B cell (primary cell): ENCODE measurements around the gene HS6ST3. TPM values are rescaled to one million over a fixed set of nuclear protein-coding genes. Genes with fewer than 3 reads are reported as not detected.

Source experiments
- ATAC-seq: fragments of 200-7000 bp; cut with Tn5 transposase; one replicate; pipeline ENCODE4 v1.10.0; 2021; ENCODE audit warnings: low read depth, mild to moderate bottlenecking, moderate number of reproducible peaks, moderate library complexity
- CTCF ChIA-PET: fragments of 350-600 bp; sonication (Branson Sonifier 250); formaldehyde crosslinking; loops from one replicate; lab custom pipeline; 2021; ENCODE audit warnings: antibody characterized with exemption, inconsistent platforms; lab: Charles Lee
- POLR2A ChIA-PET: fragments of 350-600 bp; sonication (Branson Sonifier 250); formaldehyde crosslinking; loops from one replicate; lab custom pipeline; 2021; ENCODE audit warnings: antibody characterized with exemption; lab: Charles Lee
- DNase-seq: peaks from one replicate; pipeline ENCODE4 v3.0.0; 2013
- H2AFZ ChIP-seq: 2 replicates; pipeline ENCODE4 v1.6.1; 2012; ENCODE audit warnings: mild to moderate bottlenecking, low read depth, low read length; ENCODE audit not compliant: insufficient read depth, poor library complexity, severe bottlenecking
- H3K27ac ChIP-seq, 2 donors: 1 replicate in 1 of 2; 2 replicates in 1 of 2; pipeline ENCODE4 v1.5.1; 2012 to 2013; ENCODE audit warnings: low read length in 2 of 2, mild to moderate bottlenecking in 2 of 2, moderate library complexity in 1 of 2
- H3K27me3 ChIP-seq, 4 experiments: fragments of 200-600 bp in 1 of 4; sonication (generic) in 1 of 4; replicated peaks in 1 of 4; 1 replicate in 2 of 4; 2 replicates in 2 of 4; pipeline versions ENCODE4 v1.6.1 to v1.7.0; 2013 to 2016; ENCODE audit warnings: low read length in 3 of 4, mild to moderate bottlenecking in 2 of 4, mixed read lengths in 1 of 4, moderate library complexity in 1 of 4; ENCODE audit not compliant: insufficient read depth in 4 of 4, control insufficient read depth in 3 of 4; ENCODE audit errors: control extremely low read depth in 1 of 4
- H3K36me3 ChIP-seq, 2 experiments: replicated peaks in 1 of 2; 1 replicate in 1 of 2; 2 replicates in 1 of 2; pipeline versions ENCODE4 v1.6.1 to v1.7.1; 2013; ENCODE audit warnings: low read length in 1 of 2; ENCODE audit not compliant: insufficient read depth in 2 of 2, control insufficient read depth in 1 of 2; ENCODE audit errors: control extremely low read depth in 1 of 2, extremely low read depth in 1 of 2
- H3K4me1 ChIP-seq, 2 donors: fragments of 200-600 bp in 1 of 2; sonication (generic) in 1 of 2; 1 replicate in 1 of 2; 2 replicates in 1 of 2; pipeline versions ENCODE4 v1.5.1 to v1.6.1; 2013 to 2017; ENCODE audit warnings: low read length in 2 of 2; ENCODE audit not compliant: control insufficient read depth in 2 of 2, insufficient read depth in 2 of 2
- H3K4me2 ChIP-seq: replicated peaks from 2 replicates; pipeline ENCODE3; 2012; ENCODE audit warnings: mild to moderate bottlenecking, low read depth, low read length; ENCODE audit not compliant: poor library complexity, severe bottlenecking
- H3K4me3 ChIP-seq, 5 experiments: fragments of 200-600 bp in 1 of 5; sonication (generic) in 1 of 5; 1 replicate in 3 of 5; 2 replicates in 2 of 5; pipeline versions ENCODE4 v1.5.1 to v1.7.0; 2011 to 2016; ENCODE audit warnings: low read length in 4 of 5, mild to moderate bottlenecking in 4 of 5, low read depth in 2 of 5, control low read depth in 1 of 5, moderate library complexity in 1 of 5; ENCODE audit not compliant: insufficient read depth in 1 of 5; ENCODE audit errors: control extremely low read depth in 1 of 5, extremely low read depth in 1 of 5
- H3K79me2 ChIP-seq: fragments of 200-600 bp; sonication (generic); one replicate; pipeline ENCODE4 v1.6.0; 2016; ENCODE audit warnings: low read length; ENCODE audit not compliant: control insufficient read depth, insufficient read depth
- H3K9ac ChIP-seq: fragments of 200-600 bp; sonication (generic); 2 replicates; pipeline ENCODE4 v1.6.1; 2017; ENCODE audit warnings: mild to moderate bottlenecking, low read length, moderate library complexity
- H3K9me3 ChIP-seq, 3 donors: one replicate each; pipeline versions ENCODE4 v1.6.1 to v1.7.1; 2013; ENCODE audit warnings: low read length in 2 of 3; ENCODE audit not compliant: control insufficient read depth in 2 of 3, insufficient read depth in 1 of 3; ENCODE audit errors: control extremely low read depth in 1 of 3
- H4K20me1 ChIP-seq: 2 replicates; pipeline ENCODE4 v1.6.0; 2012; ENCODE audit warnings: mild to moderate bottlenecking, low read length; ENCODE audit not compliant: insufficient read depth, control insufficient read depth, poor library complexity, severe bottlenecking
- H3K27ac Mint-ChIP-seq: one replicate; pipeline ENCODE4 v1.8.0; 2021; ENCODE audit warnings: mixed read lengths
- H3K27me3 Mint-ChIP-seq: one replicate; pipeline ENCODE4 v1.8.0; 2021; ENCODE audit warnings: mixed read lengths
- H3K4me1 Mint-ChIP-seq: one replicate; pipeline ENCODE4 v1.8.0; 2021; ENCODE audit warnings: mixed read lengths
- H3K4me3 Mint-ChIP-seq: one replicate; pipeline ENCODE4 v1.8.0; 2021; ENCODE audit warnings: mixed read lengths
- H3K9me3 Mint-ChIP-seq: one replicate; pipeline ENCODE4 v1.8.0; 2022; ENCODE audit warnings: mixed read lengths; ENCODE audit not compliant: insufficient read depth
- EZH2 ChIP-seq: IDR thresholded peaks from 2 replicates; pipeline ENCODE4 v1.6.1; 2012; ENCODE audit warnings: borderline replicate concordance, low read depth, mild to moderate bottlenecking, moderate library complexity, low read length; ENCODE audit not compliant: insufficient read depth, poor library complexity, severe bottlenecking
- WGBS: methylation state at CpG from one replicate; pipeline ENCODE4 v1.1.5; 2013; ENCODE audit warnings: missing lambda C conversion rate; ENCODE audit not compliant: insufficient coverage; 5-methylcytosine and 5-hydroxymethylcytosine counted together
- intact Hi-C: fragments of 100-400 bp; cut with micrococcal nuclease; formaldehyde crosslinking; loops from one replicate; pipeline ENCODE4 v1.10.0; 2022
- polyA plus RNA-seq: library from polyadenylated mRNA; depleted of rRNA; stranded (reverse); fragments of >200 nt; gene quantifications from 2 replicates; pipeline ENCODE4 v1.2.3, GENCODE V29; 2012
- total RNA-seq, 2 donors: library from RNA; stranded (reverse); fragments of 120-200 nt in 1 of 2; gene quantifications; 1 replicate in 1 of 2; 2 replicates in 1 of 2; pipeline versions ENCODE4 v1.2.3 to v1.2.4, GENCODE V29; 2013 to 2022
- TF ChIP-seq, protein P1 (sequence below): fragments of 200-600 bp; IDR thresholded peaks from one replicate; pipeline ENCODE4 v1.8.0; 2022; ENCODE audit warnings: antibody characterized with exemption, mild to moderate bottlenecking

Gene HS6ST3
- total and polyA plus RNA-seq, 2 donors (not counting 1 experiment from before 2014, with no cell fraction given): not detected

GRCh38 chr13:96379967-96380366 is 290.1 kb downstream of the HS6ST3 start:
- no peaks in the 10 kb centered on the region for H3K9me3 Mint-ChIP-seq
- Histone ChIP-seq H4K20me1 (no peaks in the 10 kb centered on the region), H2AFZ (no peak overlapping the region), H3K4me1 (no peaks in the 10 kb centered on the region), H3K79me2 (no peaks in the 10 kb centered on the region), H3K4me3 (no peak overlapping the region), H3K9ac (no peak overlapping the region), H3K9me3 (peaks cover 0 to 2% (median 1%) of the 10 kb centered on the region in 3 donors), H3K36me3 (no peaks in the 10 kb centered on the region), H3K27me3 (no peaks in the 10 kb centered on the region), H3K27ac (no peak overlapping the region), H3K4me2 (no peak overlapping the region)
- intact Hi-C loops: no loop called here
- no peak overlapping the region for H3K27ac Mint-ChIP-seq
- no peaks in the 10 kb centered on the region for H3K27me3 Mint-ChIP-seq
- no CpG with 5 or more reads among the region's 1 CpG for WGBS
- DNase-seq (no peak), ATAC-seq (no peak)
- TF ChIP-seq, protein P1, sequence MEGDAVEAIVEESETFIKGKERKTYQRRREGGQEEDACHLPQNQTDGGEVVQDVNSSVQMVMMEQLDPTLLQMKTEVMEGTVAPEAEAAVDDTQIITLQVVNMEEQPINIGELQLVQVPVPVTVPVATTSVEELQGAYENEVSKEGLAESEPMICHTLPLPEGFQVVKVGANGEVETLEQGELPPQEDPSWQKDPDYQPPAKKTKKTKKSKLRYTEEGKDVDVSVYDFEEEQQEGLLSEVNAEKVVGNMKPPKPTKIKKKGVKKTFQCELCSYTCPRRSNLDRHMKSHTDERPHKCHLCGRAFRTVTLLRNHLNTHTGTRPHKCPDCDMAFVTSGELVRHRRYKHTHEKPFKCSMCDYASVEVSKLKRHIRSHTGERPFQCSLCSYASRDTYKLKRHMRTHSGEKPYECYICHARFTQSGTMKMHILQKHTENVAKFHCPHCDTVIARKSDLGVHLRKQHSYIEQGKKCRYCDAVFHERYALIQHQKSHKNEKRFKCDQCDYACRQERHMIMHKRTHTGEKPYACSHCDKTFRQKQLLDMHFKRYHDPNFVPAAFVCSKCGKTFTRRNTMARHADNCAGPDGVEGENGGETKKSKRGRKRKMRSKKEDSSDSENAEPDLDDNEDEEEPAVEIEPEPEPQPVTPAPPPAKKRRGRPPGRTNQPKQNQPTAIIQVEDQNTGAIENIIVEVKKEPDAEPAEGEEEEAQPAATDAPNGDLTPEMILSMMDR: no peak
- no peak for TF ChIP-seq EZH2
- H3K4me1 Mint-ChIP-seq: no peaks in the 10 kb centered on the region
- no peak overlapping the region for H3K4me3 Mint-ChIP-seq
- ChIA-PET CTCF (no interaction called here), POLR2A (no interaction called here)

- TF ChIP-seq, protein P1: no peak
- TF ChIP-seq EZH2: no peak
- no peaks in the 10 kb centered on the region for H3K4me1 ChIP-seq
- no peaks in the 10 kb centered on the region for H3K4me1 Mint-ChIP-seq
- no peak overlapping the region for H3K27ac Mint-ChIP-seq
- 93% methylated on average over 5 of the region's 5 CpGs for WGBS
- intact Hi-C loops: no loop called here
- no peak for ATAC-seq
- no peak overlapping the region for H3K9ac ChIP-seq
- H3K4me2 ChIP-seq: no peak overlapping the region
- ChIA-PET CTCF (interaction anchor here (0.9 kb wide), 1 partner anchor 12 kb away, joined by 3 read pairs; no protein-coding TSS in a partner anchor), POLR2A (no interaction called here)
- no peak overlapping the region for H3K4me3 Mint-ChIP-seq
- H3K9me3 ChIP-seq: peaks cover 0 to 2% (median 0%) of the 10 kb centered on the region in 3 donors
- no peaks in the 10 kb centered on the region for H4K20me1 ChIP-seq
- no peak for DNase-seq
- H3K27me3 ChIP-seq: no peaks in the 10 kb centered on the region
- no peak overlapping the region for H3K27ac ChIP-seq
- no peak overlapping the region for H3K4me3 ChIP-seq
- no peaks in the 10 kb centered on the region for H3K79me2 ChIP-seq
- H3K36me3 ChIP-seq: no peaks in the 10 kb centered on the region
- H2AFZ ChIP-seq: no peak overlapping the region
- H3K9me3 Mint-ChIP-seq: no peaks in the 10 kb centered on the region
- no peaks in the 10 kb centered on the region for H3K27me3 Mint-ChIP-seq
Measured at GRCh38 chr13:96381681-96382080, 291.8 kb downstream of the HS6ST3 start.
